ENCODE measurements around the gene TJP1. TPM values are rescaled to one million over a fixed set of nuclear protein-coding genes. Genes with fewer than 3 reads are reported as not detected.

TJP1 gene
- total RNA-seq, 1 experiment from 2014 or later: 159 TPM

GRCh38 chr15:29840926-29841325 lies 18.7 kb upstream of the TJP1 start:
- Histone ChIP-seq H3F3A (ENCODE audit: insufficient read depth, low read depth) (peaks cover 23% of the 10 kb centered on the region), H3K4me2 (no peak overlapping the region), H3K36me3 (ENCODE audit: low read depth) (no peaks in the 10 kb centered on the region), H4K20me1 (ENCODE audit: insufficient read depth) (no peaks in the 10 kb centered on the region), H3K9me2 (ENCODE audit: insufficient read depth) (no peaks in the 10 kb centered on the region), H3K27ac (no peak overlapping the region), H3K4me1 (replicated peaks; ENCODE audit: insufficient read depth) (peaks cover 23% of the 10 kb centered on the region), H2AFZ (no peak overlapping the region), H3K9me3 (ENCODE audit: insufficient read depth, low read depth) (no peaks in the 10 kb centered on the region), H3K27me3 (ENCODE audit: insufficient read depth, low read depth) (no peaks in the 10 kb centered on the region), H3K79me2 (ENCODE audit: low read depth) (no peaks in the 10 kb centered on the region), H3K4me3 (no peak overlapping the region)
- ChIA-PET CTCF (no interaction called here), POLR2A (ENCODE audit: unreplicated experiment) (no interaction called here)
- intact Hi-C loops (cut with micrococcal nuclease; ENCODE audit: unreplicated experiment): no loop called here
- TF ChIP-seq EZH2 (IDR thresholded peaks at IDR 0.05; ENCODE audit: low read depth): no peak
- no peak for TF ChIP-seq CTCF (conservative IDR thresholded peaks at IDR 0.05)
- DNase-seq: no peak
- no TSS peak for BruUV-seq (replicated peaks)

DNA sequence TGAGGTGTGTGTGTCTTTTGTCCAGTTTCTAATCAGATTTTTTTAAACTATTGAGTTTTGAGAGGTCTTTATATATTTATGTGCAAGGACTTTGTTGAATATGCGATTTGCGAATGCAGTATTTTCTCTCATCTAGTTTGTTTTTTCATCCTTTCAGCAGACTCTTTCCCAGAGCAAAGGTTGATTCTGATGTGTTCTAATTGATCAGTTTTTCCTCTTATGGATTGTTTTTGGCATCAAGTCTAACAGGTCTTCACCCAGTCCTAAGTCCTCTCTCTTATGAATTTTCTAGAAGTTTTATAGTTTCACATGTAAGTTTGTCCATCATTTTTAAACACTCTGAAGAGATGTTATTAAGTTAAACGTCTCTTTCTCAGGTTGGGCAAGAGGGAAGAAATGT lies 17.8 kb upstream of the TJP1 start:
- POLR2A ChIA-PET (ENCODE audit: unreplicated experiment): no interaction called here
- Histone ChIP-seq H3K79me2 (ENCODE audit: low read depth) (no peaks in the 10 kb centered on the region), H3K36me3 (ENCODE audit: low read depth) (no peaks in the 10 kb centered on the region), H3K9me2 (ENCODE audit: insufficient read depth) (no peaks in the 10 kb centered on the region), H4K20me1 (ENCODE audit: insufficient read depth) (no peaks in the 10 kb centered on the region), H3K4me3 (no peak overlapping the region), H3F3A (ENCODE audit: insufficient read depth, low read depth) (peaks cover 26% of the 10 kb centered on the region), H3K27ac (no peak overlapping the region), H3K27me3 (ENCODE audit: insufficient read depth, low read depth) (no peaks in the 10 kb centered on the region), H3K9me3 (ENCODE audit: insufficient read depth, low read depth) (no peaks in the 10 kb centered on the region), H3K4me1 (replicated peaks; ENCODE audit: insufficient read depth) (peaks cover 29% of the 10 kb centered on the region), H2AFZ (no peak overlapping the region), H3K4me2 (no peak overlapping the region)
- CTCF ChIA-PET: no interaction called here
- BruUV-seq (replicated peaks): no TSS peak
- no peak for TF ChIP-seq EZH2 (IDR thresholded peaks at IDR 0.05; ENCODE audit: low read depth)
- TF ChIP-seq CTCF (conservative IDR thresholded peaks at IDR 0.05): no peak
- intact Hi-C loops (cut with micrococcal nuclease; ENCODE audit: unreplicated experiment): no loop called here
- no peak for DNase-seq

DNA sequence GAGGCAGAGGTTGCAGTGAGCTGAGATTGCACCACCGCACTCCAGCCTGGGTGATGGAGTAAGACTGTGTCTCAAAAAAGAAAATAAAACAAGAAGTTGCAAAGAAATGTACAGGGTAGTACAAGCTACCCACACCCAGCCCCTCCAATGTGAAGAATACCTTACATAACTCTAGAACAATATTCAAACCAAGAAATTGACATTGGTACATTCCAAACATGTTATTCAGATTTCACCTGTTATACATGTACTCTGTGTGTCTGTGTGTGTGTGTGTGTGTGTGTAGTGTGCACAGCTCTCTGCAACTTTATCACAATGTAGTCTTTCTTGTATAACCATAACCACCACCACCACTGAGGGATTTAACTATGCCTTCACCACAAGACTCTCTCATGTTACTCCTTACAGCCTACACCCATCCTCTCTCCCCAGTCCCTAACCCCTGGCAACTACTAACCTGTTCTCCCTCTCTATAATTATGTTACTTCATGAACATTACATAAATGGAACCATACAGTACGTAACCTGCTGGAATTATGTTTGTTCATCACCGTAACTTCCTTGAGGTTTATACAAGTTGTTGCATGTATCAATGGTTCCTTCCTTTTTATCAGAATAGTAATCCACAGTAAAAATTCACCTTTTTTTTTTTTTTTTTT lies 16.2 kb upstream of the TJP1 start:
- Histone ChIP-seq H3K9me2 (ENCODE audit: insufficient read depth) (no peaks in the 10 kb centered on the region), H3K27me3 (ENCODE audit: insufficient read depth, low read depth) (no peaks in the 10 kb centered on the region), H3K4me2 (no peak overlapping the region), H3K9me3 (ENCODE audit: insufficient read depth, low read depth) (no peaks in the 10 kb centered on the region), H3K27ac (no peak overlapping the region), H2AFZ (no peak overlapping the region), H3F3A (ENCODE audit: insufficient read depth, low read depth) (peaks cover 11% of the 10 kb centered on the region; the same call in 1 of the 2 replicates), H3K4me3 (no peak overlapping the region), H3K4me1 (replicated peaks; ENCODE audit: insufficient read depth) (peaks cover 16% of the 10 kb centered on the region), H3K79me2 (ENCODE audit: low read depth) (no peaks in the 10 kb centered on the region), H4K20me1 (ENCODE audit: insufficient read depth) (no peaks in the 10 kb centered on the region), H3K36me3 (ENCODE audit: low read depth) (no peaks in the 10 kb centered on the region)
- POLR2A ChIA-PET (ENCODE audit: unreplicated experiment): no interaction called here
- CTCF ChIA-PET: interaction anchor here (0.7 kb wide), 1 partner anchor 44 kb away, joined by 7 read pairs; no protein-coding TSS in a partner anchor
- BruUV-seq (replicated peaks): no TSS peak
- TF ChIP-seq EZH2 (IDR thresholded peaks at IDR 0.05; ENCODE audit: low read depth) (no peak), CTCF (conservative IDR thresholded peaks at IDR 0.05) (no peak)
- no peak for DNase-seq
- intact Hi-C loops (cut with micrococcal nuclease; ENCODE audit: unreplicated experiment): no loop called here

Measured in PC-9 (cell line).